Activated naive CD8-positive, alpha-beta T cell treated with anti-CD3 and anti-CD28 coated beads, Interleukin-2, amount 10 ng/mL, durations not matched to agents 7 days and 5 days (primary cell): ENCODE measurements around the gene CCDC70. TPM values are rescaled to one million over a fixed set of nuclear protein-coding genes. Genes with fewer than 3 reads are reported as not detected.

Source experiments
- ATAC-seq: fragments of 150-1000 bp; cut with Tn5 transposase; one replicate; pipeline ENCODE4 v1.10.0; 2021; ENCODE audit warnings: low read depth, moderate library complexity
- POLR2A ChIA-PET: fragments of 350-600 bp; sonication (Branson Sonifier 250); formaldehyde crosslinking; loops from one replicate; lab custom pipeline; 2021; ENCODE audit warnings: antibody characterized with exemption; lab: Charles Lee
- DNase-seq: peaks from one replicate; pipeline ENCODE4 v3.0.0; 2021
- H3K27ac Mint-ChIP-seq: one replicate; pipeline ENCODE4 v1.8.0; 2022; ENCODE audit warnings: mild to moderate bottlenecking, mixed read lengths
- H3K27me3 Mint-ChIP-seq: one replicate; pipeline ENCODE4 v1.8.0; 2022; ENCODE audit warnings: mild to moderate bottlenecking, moderate library complexity, mixed read lengths
- H3K36me3 Mint-ChIP-seq: one replicate; pipeline ENCODE4 v1.8.0; 2021; ENCODE audit warnings: mild to moderate bottlenecking, mixed read lengths
- H3K4me1 Mint-ChIP-seq: one replicate; pipeline ENCODE4 v1.8.0; 2021; ENCODE audit warnings: mixed read lengths
- H3K4me3 Mint-ChIP-seq: one replicate; pipeline ENCODE4 v1.8.0; 2022; ENCODE audit warnings: mild to moderate bottlenecking, moderate library complexity, mixed read lengths
- H3K9me3 Mint-ChIP-seq: one replicate; pipeline ENCODE4 v1.8.0; 2021; ENCODE audit warnings: mixed read lengths
- total RNA-seq, 2 experiments: library from RNA; stranded (reverse); gene quantifications; one replicate each; pipeline ENCODE4 v1.2.3, GENCODE V29; 2021

CCDC70 gene
- total RNA-seq, 2 experiments from 2014 or later = not detected

DNA sequence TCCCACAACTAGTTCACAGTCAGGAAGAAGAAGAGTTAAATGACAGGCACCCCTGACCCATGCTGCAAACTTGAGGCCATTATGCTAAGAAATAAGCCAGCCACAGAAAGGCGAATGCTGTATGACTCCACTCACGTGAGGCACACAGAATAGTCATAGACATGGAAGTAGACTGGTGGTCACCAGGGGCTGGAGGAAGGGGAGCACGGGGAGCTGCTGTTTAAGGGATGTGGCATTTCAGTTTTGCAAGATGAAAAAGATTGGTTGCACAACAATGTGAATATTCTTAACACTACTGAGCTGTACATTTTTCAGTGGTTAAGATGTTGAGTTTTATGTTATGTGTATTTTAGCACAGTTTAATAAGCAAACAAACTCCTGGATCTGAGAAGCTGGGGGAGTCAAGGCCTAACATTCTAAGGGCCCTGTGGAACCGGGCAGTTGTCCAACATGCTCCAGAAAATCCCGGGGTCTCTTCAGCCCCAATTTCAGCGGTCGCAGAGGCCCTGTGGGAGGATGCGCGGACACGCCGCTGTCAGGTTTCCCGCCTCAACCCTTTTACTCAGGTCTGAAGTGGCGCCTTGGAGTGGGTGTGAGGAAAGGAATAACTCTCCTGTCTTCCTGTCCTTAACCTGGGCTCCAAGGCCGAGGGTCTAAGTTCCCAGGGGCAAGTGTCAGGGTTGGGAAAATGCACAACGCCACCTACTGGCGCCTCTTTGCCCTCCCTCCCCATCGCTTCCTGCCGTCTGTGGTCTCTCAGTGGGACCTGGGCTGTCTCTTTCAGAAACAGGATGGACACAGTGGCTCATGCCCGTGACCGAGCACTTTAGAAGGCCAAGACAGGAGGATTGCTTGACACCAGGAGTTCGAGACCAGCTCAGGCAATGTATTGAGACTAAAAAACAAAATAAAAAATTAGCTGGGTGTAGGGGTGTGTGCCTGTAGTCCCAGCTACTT is 12.3 kb upstream of the CCDC70 start:
- POLR2A ChIA-PET = no interaction called here
- Mint-ChIP-seq H3K27me3 (peaks cover 8% of the 10 kb centered on the region), H3K36me3 (no peaks in the 10 kb centered on the region), H3K4me3 (no peak overlapping the region), H3K9me3 (no peaks in the 10 kb centered on the region), H3K27ac (no peak overlapping the region), H3K4me1 (peaks cover 12% of the 10 kb centered on the region)
- DNase-seq = peak; percentile 55
- peak; percentile 62 for ATAC-seq

DNA sequence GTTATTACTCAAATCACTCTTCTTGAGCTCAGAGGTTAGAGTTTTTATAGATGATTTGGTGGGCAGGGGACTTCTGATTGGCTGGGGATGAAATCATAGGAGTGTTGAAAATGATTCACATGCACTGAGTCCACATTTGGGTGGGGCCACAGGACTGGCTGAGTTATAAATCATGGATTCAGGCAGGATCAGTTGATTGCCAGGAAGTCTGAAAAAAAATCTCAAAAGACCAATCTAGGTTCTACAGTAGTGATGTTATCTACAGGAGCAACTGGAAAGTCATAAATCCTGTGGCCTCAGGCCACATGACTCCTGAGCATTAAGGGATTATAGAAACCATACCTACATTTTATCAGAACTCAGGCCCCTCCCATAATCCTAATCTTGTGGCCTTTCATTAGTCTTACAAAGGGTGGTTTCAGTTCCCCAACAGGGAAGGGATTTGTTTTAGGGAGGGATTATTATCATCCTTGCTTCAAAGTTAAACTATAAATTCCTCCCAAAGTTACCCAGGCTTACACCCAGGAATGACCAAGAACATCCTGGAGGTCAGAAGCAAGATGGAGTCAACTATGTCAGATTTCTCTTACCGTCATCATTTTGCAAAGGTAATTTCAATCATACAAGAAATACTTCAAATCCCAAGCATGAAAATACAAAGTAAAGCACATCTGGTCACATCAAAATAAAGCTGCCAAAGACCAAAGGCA is 5.6 kb upstream of the CCDC70 start:
- H3K27me3 Mint-ChIP-seq = peaks cover 14% of the 10 kb centered on the region
- peaks cover 2% of the 10 kb centered on the region for H3K4me1 Mint-ChIP-seq
- POLR2A ChIA-PET = no interaction called here
- no peaks in the 10 kb centered on the region for H3K9me3 Mint-ChIP-seq
- H3K36me3 Mint-ChIP-seq = peaks cover 3% of the 10 kb centered on the region
- no peak overlapping the region for H3K27ac Mint-ChIP-seq
- DNase-seq = no peak
- H3K4me3 Mint-ChIP-seq = no peak overlapping the region
- ATAC-seq = no peak

DNA sequence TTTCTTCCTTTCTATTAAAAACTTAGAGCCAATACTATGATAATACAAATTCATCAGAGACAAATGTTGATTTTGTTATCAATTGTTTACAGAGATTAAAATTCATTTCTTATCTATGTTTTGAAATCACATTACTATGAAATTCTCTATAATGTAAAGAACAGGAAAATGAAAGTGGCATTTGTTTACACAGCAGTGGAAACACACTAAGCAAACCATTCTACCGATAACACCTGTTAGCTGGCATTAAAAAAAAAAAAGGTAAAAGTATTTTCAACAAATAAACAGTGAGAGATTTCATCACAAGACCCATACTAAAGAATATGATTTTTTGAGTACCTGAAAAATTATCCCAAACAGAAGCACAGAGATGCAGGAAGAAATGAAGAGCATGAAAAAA is 4.8 kb upstream of the CCDC70 start:
- no peaks in the 10 kb centered on the region for H3K9me3 Mint-ChIP-seq
- H3K27me3 Mint-ChIP-seq = peaks cover 14% of the 10 kb centered on the region
- no peak overlapping the region for H3K27ac Mint-ChIP-seq
- POLR2A ChIA-PET = no interaction called here
- DNase-seq = no peak
- H3K4me3 Mint-ChIP-seq = no peak overlapping the region
- H3K4me1 Mint-ChIP-seq = peaks cover 6% of the 10 kb centered on the region
- peaks cover 3% of the 10 kb centered on the region for H3K36me3 Mint-ChIP-seq
- no peak for ATAC-seq

DNA sequence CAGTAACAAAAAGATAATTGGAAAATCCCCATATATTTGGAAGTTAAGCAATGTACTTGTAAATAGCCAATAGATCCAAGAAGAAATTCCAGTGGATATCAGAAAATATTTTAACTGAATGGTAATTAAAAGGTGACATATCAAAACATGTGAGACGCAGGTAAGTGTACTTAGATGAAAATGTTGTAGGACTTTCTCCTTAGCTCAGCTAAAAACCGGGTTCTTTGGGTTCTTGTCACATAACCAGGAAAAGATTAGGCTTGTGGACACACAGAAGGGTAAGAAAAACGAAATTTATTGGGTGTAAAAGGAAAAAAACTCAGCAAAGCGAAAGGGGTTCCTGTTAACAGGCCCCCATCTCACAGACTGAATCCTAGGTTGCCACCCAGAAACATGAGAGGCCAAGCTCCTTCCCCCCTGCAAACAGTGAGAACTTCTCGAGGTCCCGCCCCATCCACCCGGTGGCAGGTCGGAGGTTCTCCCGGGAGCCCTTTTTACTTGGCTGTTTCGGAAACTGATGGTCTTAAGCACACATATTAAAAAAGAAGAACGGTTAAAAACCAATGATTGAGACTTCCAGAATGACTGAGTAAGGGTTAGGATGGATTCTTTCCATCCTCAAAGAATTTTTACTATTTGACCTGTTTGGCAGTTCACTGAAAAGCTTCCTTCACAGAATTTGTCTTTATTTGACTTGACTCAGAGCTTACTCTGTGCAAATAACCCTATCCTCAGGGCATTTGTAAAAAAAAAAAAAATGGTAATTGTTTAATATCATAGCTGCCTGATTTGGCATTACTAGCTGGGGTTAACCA is 3.1 kb upstream of the CCDC70 start:
- H3K27me3 Mint-ChIP-seq = peaks cover 14% of the 10 kb centered on the region
- H3K4me3 Mint-ChIP-seq = no peak overlapping the region
- peaks cover 17% of the 10 kb centered on the region for H3K4me1 Mint-ChIP-seq
- H3K36me3 Mint-ChIP-seq = peaks cover 3% of the 10 kb centered on the region
- no peak for DNase-seq
- no peaks in the 10 kb centered on the region for H3K9me3 Mint-ChIP-seq
- ATAC-seq = no peak
- POLR2A ChIA-PET = no interaction called here
- H3K27ac Mint-ChIP-seq = no peak overlapping the region

DNA sequence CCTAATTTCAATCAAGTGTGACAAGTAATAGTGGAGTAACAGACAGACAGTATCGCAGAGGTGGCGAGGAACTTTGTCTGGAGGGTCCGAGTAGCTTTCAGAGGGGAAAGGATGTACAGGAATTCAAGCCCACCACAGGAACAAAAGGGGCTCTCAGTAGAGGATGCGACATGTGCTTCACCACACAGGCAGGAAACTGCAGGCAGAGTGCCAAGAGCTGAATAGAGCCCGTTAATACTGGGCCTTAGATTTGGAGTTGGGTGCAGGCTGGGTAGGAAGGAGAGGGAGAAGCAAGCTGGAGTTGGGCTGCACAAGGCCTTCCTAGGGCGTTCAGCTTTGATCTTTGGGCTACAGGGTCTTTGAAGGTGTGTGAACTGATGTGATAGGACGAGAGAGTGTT is 1.2 kb downstream of the CCDC70 start:
- Mint-ChIP-seq H3K27me3 (peaks cover 6% of the 10 kb centered on the region), H3K36me3 (no peaks in the 10 kb centered on the region), H3K9me3 (no peaks in the 10 kb centered on the region), H3K4me1 (peaks cover 18% of the 10 kb centered on the region), H3K4me3 (no peak overlapping the region), H3K27ac (no peak overlapping the region)
- DNase-seq (no peak), ATAC-seq (peak; percentile 59)
- POLR2A ChIA-PET = no interaction called here

DNA sequence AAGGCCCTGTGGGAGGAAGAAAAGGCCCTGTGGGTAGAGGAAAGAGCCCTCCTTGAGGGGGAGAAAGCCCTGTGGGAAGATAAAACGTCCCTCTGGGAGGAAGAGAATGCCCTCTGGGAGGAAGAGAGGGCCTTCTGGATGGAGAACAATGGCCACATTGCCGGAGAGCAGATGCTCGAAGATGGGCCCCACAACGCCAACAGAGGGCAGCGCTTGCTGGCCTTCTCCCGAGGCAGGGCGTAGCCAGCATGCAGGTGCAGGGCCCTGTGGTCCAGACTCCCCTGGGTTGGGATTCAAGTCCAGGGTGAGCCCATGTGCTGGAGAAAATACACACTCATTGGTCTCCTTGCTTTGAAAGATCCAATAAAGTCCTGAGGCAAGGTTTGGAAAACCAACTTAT is 4.1 kb downstream of the CCDC70 start:
- H3K27ac Mint-ChIP-seq = no peak overlapping the region
- no peaks in the 10 kb centered on the region for H3K9me3 Mint-ChIP-seq
- H3K27me3 Mint-ChIP-seq = peaks cover 21% of the 10 kb centered on the region
- ATAC-seq (no peak), DNase-seq (no peak)
- POLR2A ChIA-PET = no interaction called here
- no peaks in the 10 kb centered on the region for H3K36me3 Mint-ChIP-seq
- H3K4me3 Mint-ChIP-seq = no peak overlapping the region
- peaks cover 22% of the 10 kb centered on the region for H3K4me1 Mint-ChIP-seq

DNA sequence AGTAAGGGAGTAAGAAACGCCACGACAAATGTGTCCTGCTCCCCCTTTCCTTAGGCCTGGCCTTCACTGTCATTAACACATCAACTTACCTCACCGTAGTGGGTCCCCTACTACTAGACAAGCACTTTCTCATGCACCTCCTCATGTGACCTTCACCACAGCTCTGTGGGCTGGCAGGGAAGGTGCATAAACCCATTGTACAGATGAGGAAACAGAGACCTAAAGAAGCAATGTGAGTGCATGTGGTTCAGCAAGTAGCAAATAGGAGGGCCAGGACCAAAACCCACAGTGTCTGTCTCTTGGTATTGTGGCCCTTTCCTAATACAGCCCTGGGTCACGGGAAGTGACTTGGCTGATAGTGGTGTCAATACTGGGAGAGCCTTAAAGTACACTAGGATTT is 5.3 kb downstream of the CCDC70 start:
- H3K4me3 Mint-ChIP-seq = no peak overlapping the region
- no peaks in the 10 kb centered on the region for H3K36me3 Mint-ChIP-seq
- ATAC-seq (no peak), DNase-seq (no peak)
- H3K4me1 Mint-ChIP-seq = peaks cover 17% of the 10 kb centered on the region
- H3K9me3 Mint-ChIP-seq = no peaks in the 10 kb centered on the region
- H3K27me3 Mint-ChIP-seq = peaks cover 21% of the 10 kb centered on the region
- no peak overlapping the region for H3K27ac Mint-ChIP-seq
- POLR2A ChIA-PET = no interaction called here

DNA sequence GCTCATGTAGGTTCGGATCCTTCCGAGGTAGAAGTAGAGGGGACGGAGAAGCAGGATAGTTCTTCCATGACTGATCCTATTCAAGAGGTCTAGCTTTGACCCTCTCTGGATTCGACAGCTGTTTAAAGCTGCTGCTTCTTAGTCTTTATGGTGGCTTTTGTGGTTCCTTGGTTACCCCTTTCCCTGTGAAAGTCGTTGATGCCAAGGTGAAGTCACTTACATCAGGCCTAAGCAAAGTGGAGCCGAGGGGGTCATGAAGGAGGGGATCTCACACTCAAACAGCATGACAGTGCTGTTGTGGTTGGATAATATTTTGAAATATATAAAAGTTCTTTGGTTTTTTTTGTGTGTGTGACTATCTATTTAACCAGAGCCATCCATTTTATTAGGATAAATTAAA is 8.1 kb downstream of the CCDC70 start:
- ATAC-seq = no peak
- Mint-ChIP-seq H3K36me3 (no peaks in the 10 kb centered on the region), H3K4me3 (no peak overlapping the region), H3K9me3 (no peaks in the 10 kb centered on the region), H3K4me1 (peaks cover 5% of the 10 kb centered on the region), H3K27ac (no peak overlapping the region), H3K27me3 (peaks cover 20% of the 10 kb centered on the region)
- DNase-seq = no peak
- POLR2A ChIA-PET = no interaction called here

DNA sequence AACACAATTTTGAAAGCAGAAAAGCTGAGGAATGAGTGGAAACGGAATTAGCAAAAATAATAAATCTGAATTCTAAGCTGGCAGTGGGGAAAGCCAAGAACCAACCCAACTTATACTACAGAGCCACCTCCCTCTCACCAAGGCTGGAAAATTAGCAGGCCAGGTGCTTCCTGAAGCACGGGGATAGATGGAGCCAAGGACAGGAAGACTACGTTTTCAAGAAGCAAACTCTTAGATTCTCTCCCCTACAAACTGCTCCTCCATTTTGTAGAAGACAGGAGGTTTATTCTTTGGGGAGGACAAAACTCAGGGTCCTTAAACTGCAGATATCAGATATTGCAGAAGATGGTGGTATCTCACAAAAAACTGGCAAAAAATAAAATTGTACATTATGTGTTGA is 8.8 kb downstream of the CCDC70 start:
- Mint-ChIP-seq H3K4me3 (no peak overlapping the region), H3K27ac (no peak overlapping the region), H3K4me1 (peaks cover 5% of the 10 kb centered on the region), H3K27me3 (peaks cover 20% of the 10 kb centered on the region), H3K36me3 (no peaks in the 10 kb centered on the region), H3K9me3 (no peaks in the 10 kb centered on the region)
- DNase-seq (no peak), ATAC-seq (no peak)
- POLR2A ChIA-PET = no interaction called here

DNA sequence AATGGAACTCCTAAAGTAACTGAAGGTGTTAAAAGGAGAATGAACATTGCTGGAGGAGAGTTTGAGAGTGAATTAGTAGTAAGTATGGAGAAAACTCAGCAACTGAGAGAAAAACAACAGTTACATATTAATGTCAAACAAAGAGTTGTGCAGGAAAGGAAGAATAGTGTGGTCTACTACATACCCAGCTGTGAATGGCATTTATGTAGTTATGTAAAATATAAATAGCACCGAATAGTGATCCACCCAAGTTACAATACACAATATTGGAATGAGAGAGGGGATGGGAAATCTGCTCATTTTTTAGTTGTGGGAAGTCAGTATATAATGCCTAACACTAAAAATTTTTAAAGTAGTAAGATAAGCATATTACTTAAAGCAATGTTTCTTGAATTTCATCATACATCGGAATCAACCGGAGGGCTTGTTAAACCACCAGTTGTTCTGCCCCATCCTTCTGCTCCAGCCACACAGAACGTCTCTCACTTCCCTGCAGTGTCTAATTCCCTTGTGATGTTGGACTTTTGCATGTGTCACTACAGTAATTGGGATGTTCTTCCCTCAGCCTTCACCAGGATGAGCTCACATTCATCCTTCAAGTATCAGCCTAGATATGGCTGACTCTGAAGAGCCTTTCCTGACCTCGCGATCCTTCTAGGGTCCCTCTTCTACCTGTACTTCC is 11.5 kb downstream of the CCDC70 start:
- POLR2A ChIA-PET = no interaction called here
- Mint-ChIP-seq H3K36me3 (no peaks in the 10 kb centered on the region), H3K4me3 (no peak overlapping the region), H3K27me3 (peaks cover 24% of the 10 kb centered on the region), H3K27ac (no peak overlapping the region), H3K9me3 (no peaks in the 10 kb centered on the region), H3K4me1 (peaks cover 5% of the 10 kb centered on the region)
- DNase-seq (no peak), ATAC-seq (no peak)

DNA sequence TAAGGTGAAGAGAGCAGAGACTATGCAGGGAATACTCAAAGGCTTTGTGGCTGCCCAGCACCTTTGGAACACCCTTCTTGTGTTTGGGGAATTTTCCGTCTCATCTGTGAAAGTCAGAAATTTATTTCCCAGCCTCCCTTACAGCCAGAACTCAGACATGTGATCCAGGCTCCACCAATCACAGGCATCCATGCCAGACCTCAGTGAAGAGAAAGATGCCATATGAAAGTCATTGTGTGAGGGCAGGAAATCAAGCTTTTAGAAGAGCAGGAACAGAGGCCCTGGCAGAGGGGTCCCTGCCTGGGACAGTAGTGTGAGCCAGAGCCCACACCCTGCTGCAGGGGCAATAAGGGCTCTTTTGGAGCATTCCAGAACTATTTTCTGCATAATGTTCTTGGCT is 12.1 kb downstream of the CCDC70 start:
- ATAC-seq (no peak), DNase-seq (no peak)
- peaks cover 21% of the 10 kb centered on the region for H3K27me3 Mint-ChIP-seq
- POLR2A ChIA-PET = no interaction called here
- H3K4me1 Mint-ChIP-seq = peaks cover 7% of the 10 kb centered on the region
- H3K27ac Mint-ChIP-seq = no peak overlapping the region
- no peaks in the 10 kb centered on the region for H3K9me3 Mint-ChIP-seq
- H3K4me3 Mint-ChIP-seq = no peak overlapping the region
- H3K36me3 Mint-ChIP-seq = no peaks in the 10 kb centered on the region

DNA sequence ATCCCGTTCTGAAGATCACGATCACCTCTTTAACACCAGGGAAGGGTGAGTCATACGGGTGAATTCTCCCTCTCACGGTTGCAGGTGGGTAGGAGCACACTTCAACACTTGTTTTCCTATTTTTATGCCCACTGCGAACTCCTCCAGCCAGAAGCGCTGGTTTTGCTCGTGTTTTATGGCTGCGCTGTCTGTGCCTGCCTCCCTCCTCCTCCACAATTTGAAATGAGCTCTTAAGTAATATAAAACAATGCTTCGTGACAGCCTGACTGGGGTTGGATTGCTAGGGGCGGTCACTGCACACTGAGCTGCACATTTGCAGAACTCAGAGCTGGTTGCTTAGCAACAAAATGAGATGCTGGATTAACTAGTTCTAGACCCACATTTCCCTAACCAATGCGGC is 12.9 kb downstream of the CCDC70 start:
- no peaks in the 10 kb centered on the region for H3K36me3 Mint-ChIP-seq
- H3K4me1 Mint-ChIP-seq = peaks cover 5% of the 10 kb centered on the region
- H3K9me3 Mint-ChIP-seq = no peaks in the 10 kb centered on the region
- H3K27ac Mint-ChIP-seq = no peak overlapping the region
- H3K4me3 Mint-ChIP-seq = no peak overlapping the region
- no peak for DNase-seq
- POLR2A ChIA-PET = no interaction called here
- no peak for ATAC-seq
- H3K27me3 Mint-ChIP-seq = peaks cover 15% of the 10 kb centered on the region

DNA sequence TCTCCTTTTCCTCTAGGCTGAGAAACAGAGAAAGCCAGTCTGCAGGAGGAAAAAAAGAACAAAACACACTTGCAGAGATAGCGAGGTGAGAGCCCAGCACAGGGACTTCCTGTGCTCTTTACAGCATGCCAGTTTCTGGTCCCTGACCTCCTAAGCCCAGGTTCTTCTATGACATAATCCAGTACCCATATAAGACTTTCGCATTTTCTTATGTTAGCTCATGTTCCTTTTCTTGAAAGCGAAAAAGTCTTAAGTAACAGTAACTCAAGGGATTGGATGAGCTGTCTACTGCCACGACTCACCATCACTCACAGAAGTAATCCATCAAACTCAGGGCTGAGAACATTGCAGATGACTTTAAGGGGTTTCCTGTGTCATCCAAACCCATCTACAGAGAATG is 17.4 kb downstream of the CCDC70 start:
- POLR2A ChIA-PET = no interaction called here
- ATAC-seq = no peak
- Mint-ChIP-seq H3K4me3 (no peak overlapping the region), H3K4me1 (peaks cover 2% of the 10 kb centered on the region), H3K9me3 (peaks cover 5% of the 10 kb centered on the region), H3K36me3 (peaks cover 1% of the 10 kb centered on the region), H3K27me3 (peaks cover 13% of the 10 kb centered on the region), H3K27ac (no peak overlapping the region)
- DNase-seq = no peak
